Measurements from ENCODE around the gene BSPRY.
A peak's percentile ranks its signal among the peaks of the same experiment; 100 is the strongest.
"Not testable (repeated sequence)": the region's sequence is repeated elsewhere in the genome, so short reads cannot be mapped to it uniquely, and the experiment has no call there.

Gene BSPRY

DNA sequence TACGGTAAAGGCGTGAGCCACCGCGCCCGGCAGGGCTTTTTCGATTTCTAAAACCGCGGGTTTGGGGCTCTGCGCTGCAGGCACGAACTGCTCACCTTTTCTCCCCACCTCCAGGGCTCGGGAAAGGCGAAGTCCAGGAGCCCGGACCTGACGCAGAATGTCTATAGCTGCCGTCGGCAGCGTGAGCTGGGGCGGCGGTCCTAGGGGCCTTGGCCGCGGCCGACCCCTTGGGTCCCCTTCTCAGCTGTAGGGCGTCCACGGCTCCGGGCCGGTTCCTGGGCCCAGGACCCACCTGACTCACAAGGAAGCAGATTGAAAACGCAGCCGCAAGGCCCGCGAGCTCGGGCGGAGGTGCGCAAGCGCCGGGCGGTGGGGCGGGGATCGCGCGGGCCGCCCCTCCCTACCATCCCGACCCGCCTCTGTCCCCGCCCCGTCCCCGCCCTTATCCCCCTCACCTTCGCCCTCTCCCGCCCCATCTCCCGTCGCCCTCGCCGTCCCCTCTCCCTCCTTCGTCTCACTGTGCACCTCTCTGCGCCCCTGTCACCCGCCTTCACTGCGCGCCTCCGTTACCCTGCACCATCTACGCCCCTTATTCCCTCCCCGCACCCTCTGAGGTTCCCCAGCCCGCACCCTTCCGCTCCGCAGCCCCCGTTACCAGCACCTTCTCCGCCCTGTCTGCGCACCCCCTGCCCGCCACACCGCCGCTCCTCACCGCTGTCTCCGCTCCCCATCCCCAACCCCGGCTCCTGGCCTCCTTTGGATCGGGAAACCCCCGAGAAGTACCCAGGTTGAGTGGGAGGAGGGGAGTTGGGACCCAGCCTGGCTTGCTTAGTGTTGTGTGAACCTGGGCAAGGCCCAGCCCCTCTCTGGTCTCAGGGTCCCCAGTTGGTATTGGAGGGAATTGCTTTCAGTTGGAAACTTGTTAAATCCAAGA, 27.6 kb downstream of the BSPRY start, which contains the start of gene HDHD3:
HDHD3 (minus strand) TSS at position 353 of the 934 bp plus-strand sequence. CDS start 2,632 bp downstream, outside the sequence.
- TF ChIP-seq, protein P1, sequence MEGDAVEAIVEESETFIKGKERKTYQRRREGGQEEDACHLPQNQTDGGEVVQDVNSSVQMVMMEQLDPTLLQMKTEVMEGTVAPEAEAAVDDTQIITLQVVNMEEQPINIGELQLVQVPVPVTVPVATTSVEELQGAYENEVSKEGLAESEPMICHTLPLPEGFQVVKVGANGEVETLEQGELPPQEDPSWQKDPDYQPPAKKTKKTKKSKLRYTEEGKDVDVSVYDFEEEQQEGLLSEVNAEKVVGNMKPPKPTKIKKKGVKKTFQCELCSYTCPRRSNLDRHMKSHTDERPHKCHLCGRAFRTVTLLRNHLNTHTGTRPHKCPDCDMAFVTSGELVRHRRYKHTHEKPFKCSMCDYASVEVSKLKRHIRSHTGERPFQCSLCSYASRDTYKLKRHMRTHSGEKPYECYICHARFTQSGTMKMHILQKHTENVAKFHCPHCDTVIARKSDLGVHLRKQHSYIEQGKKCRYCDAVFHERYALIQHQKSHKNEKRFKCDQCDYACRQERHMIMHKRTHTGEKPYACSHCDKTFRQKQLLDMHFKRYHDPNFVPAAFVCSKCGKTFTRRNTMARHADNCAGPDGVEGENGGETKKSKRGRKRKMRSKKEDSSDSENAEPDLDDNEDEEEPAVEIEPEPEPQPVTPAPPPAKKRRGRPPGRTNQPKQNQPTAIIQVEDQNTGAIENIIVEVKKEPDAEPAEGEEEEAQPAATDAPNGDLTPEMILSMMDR (IDR thresholded peaks at IDR 0.05; ENCODE audit: control extremely low read depth, extremely low read depth, low read depth, missing control alignments): no peak
- DNase-seq (ENCODE audit: extremely low spot score): peak; percentile 94
- ChIA-PET CTCF (interaction anchor here (1.8 kb wide), 1 partner anchor 31 kb away, joined by 5 read pairs; no protein-coding TSS in a partner anchor), POLR2A (interaction anchor here (0.5 to 0.7 kb wide), 2 partner anchors 14 to 32 kb away, joined by 3 to 11 read pairs; no protein-coding TSS in a partner anchor)

DNA sequence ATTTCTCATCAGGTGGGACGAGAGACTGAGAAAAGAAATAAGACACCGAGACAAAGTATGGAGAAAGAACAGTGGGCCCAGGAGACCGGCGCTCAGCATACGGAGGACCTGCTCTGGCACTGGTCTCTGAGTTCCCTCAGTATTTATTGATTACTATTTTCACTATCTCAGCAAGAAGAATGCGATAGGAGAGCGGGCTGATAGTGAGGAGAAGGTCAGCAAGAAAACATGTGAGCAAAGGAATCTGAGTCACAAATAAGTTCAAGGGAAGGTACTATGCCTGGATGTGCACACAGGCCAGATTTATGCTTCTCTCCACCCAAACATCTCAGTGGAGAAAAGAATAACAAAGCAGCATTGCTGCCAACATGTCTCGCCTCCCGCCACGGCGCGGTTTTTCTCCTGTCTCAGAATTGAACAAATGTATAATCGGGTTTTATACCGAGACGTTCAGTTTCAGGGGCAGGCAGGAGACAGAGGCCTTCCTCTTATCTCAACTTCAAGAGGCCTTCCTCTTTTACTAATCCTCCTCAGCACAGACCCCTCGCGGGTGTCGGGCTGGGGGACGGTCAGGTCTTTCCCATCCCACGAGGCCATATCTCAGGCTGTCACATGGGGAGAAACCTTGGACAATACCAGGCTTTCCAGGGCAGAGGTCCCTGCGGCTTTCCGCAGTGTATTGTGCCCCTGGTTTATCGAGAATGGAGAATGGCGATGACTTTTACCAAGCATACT, 29.9 kb downstream of the BSPRY start:
- POLR2A ChIA-PET; CTCF ChIA-PET; DNase-seq (ENCODE audit: extremely low spot score): not testable (repeated sequence)

DNA sequence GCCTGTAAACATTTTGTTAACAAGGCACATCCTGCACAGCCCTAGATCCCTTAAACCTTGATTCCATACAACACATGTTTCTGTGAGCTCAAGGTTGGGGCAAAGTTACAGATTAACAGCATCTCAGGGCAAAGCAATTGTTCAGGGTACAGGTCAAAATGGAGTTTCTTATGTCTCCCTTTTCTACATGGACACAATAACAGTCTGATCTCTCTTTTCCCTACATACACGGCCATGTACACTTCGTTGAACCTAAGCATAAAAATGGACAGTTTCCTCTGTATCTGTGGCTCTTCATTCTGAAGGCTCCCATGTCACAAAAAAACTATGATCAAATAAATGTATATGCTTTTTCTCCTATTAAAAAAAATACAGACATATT, 30.5 kb downstream of the BSPRY start:
- POLR2A ChIA-PET; DNase-seq (ENCODE audit: extremely low spot score): not testable (repeated sequence)
- CTCF ChIA-PET: interaction anchor here (0.7 kb wide), 1 partner anchor 21 kb away, joined by 3 read pairs; the partner anchor contains the start of gene ALAD

DNA sequence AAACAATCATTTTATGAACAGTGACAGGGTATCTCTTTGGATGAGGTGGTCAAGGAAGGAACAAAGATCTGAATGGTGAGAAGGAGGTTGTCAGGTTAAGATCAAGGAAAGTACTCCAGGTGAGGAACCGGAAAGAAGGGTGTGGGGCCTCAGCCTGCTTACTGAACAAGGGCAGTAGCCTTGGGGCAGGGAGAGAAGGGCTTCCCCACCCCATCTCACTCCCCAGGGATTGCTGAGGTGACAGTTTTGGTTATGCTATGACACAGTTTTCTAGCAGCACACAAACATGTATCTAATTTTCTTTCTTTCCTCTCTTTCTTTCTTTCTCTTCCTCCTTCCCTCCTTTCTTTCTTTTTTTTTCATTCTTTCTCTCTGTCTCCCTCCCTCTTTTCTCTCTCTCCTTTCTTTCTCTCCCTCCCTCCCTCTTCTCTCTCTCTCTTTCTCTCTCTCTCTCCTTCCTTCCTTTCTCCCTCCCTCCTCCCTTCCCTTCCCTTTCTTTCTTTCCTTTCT, 31.6 kb downstream of the BSPRY start:
- POLR2A ChIA-PET: no interaction called here
- TF ChIP-seq, protein P1 (IDR thresholded peaks at IDR 0.05; ENCODE audit: control extremely low read depth, extremely low read depth, low read depth, missing control alignments): no peak
- peak; percentile 73 for DNase-seq (ENCODE audit: extremely low spot score)
- CTCF ChIA-PET: no interaction called here

DNA sequence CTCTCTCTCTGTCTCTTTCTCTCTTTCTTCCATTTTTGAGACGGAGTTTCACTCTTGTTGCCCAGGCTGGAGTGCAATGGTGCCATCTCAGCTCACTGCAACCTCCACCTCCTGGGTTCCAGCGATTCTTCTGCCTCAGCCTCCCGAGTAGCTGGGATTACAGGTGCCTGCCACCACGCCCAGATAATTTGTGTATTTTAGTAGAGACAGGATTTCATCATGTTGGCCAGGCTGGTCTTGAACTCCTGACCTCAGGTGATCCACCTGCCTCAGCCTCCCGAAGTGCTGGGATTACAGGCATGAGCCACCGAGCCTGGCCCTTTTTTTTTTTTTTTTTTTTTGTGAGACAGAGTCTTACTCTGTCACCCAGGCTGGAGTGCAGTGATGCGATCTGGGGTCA, 32.1 kb downstream of the BSPRY start:
- CTCF ChIA-PET; POLR2A ChIA-PET; DNase-seq (ENCODE audit: extremely low spot score): not testable (repeated sequence)

DNA sequence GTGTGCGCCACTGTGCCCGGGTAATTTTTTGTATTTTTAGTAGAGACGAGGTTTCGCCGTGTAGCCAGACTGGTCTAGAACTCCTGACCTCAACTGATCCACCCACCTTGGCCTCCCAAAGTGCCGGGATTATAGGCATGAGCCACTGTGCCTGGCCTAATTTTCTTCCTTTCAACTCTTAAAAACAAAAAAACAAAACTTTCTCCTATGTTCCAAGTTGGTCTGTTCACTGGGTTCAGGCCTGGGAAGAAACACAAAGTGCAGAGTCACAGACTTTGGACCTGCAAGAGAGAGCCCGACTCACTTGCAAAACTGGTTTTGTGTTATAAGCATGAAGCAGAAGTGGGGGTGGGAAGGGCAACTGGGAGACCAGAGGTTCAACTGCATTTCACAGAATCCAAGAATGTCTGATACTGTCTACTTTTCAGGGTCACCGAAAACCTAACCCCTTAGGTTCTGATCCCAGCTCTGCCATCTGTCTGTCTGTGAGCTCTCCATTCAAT, 32.6 kb downstream of the BSPRY start:
- no peak for DNase-seq (ENCODE audit: extremely low spot score)
- CTCF ChIA-PET: no interaction called here
- POLR2A ChIA-PET: no interaction called here
- TF ChIP-seq, protein P1 (IDR thresholded peaks at IDR 0.05; ENCODE audit: control extremely low read depth, extremely low read depth, low read depth, missing control alignments): no peak

DNA sequence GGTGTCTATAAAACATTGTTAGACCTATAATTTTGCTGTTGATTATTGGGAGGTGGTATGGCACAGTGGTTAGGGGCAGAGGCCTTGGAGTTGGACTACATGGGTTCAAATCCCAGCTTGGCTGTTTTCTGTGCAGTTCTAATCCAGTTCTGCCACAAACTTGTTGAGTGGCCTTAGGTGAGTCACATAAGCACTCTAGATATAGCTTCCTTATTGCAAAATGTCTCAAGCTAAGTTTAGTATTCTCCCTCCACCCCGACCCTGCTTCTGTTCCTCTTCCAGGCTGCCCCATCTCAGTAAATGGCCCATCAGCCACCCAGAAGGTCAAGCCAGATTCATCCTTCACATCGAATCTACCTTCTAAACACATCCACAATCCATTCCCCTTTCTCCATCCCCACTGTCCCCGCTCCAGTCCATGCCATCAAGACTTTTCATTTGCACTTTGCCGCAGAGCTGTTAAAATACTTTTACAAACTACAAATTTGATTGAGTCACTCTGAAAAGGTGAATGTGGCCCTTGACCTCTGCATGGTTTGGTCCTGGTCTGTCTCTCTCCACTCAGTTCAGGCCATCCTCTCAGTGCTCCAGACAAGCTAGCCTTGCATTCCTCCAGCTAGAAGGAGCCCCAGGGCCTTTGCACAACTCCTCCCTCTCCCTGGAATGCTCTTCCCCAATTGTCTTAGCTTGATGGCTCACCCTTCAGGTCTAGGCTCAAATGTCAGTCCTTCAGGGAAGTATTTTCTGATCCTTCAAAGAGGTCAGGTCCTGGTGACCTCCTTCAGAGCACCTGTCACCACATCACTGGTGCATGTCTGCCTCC, 37.4 kb downstream of the BSPRY start:
- DNase-seq (ENCODE audit: extremely low spot score): no peak
- TF ChIP-seq, protein P1 (IDR thresholded peaks at IDR 0.05; ENCODE audit: control extremely low read depth, extremely low read depth, low read depth, missing control alignments): no peak
- ChIA-PET POLR2A (no interaction called here), CTCF (interaction anchor here (1.0 to 4.1 kb wide), 7 partner anchors 14 to 269 kb away, joined by 3 to 24 read pairs (median 3); partner anchors contain the start of genes ALAD, C9orf43 and POLE3)

All from GM10248 (cell line).